ENCODE data around the gene YPEL2.

Gene YPEL2

DNA sequence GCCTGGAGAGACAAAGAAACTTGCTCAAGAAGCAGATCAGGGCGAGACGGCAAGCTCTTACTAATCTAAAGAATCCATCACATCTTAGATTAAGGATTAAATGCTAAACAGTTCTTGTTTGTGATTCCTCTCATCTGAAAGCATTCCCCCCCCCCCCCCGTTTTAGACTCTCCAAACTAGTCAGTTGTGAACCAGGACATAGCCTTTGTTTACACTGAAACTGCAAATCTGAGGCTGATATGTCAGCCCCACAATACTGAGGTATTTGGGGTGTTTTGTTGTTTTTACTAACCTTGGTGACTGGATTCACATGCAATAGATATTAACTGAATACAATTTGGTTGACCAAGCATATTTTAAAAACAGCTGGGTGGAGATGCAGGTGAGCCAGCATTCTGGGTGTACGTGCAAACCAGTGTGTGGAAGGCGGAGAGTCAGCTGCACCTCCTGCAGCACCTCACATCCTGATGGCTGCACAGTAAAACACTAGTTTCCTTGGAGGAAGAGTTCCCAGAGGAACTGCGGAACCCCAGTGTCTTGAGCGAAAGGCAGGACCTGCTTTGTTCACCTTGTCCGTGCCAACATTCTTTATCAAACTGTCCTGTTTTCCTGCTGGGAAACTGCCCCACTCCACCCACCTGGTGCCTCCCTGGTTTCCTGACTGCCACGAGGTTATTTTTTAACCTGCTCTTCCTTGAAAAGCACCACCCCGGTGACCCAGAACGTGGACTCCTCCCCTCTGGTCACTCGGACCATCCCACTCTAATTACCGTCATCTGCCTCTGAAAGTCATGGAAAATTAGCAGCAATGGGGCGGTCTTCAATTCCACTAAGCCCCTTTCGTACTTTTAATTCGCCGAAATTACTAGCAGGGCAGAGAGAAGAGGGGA is 1.2 kb upstream of the YPEL2 start:
- DNase-seq, result peak in 1 of 2 experiments; percentile 19

DNA sequence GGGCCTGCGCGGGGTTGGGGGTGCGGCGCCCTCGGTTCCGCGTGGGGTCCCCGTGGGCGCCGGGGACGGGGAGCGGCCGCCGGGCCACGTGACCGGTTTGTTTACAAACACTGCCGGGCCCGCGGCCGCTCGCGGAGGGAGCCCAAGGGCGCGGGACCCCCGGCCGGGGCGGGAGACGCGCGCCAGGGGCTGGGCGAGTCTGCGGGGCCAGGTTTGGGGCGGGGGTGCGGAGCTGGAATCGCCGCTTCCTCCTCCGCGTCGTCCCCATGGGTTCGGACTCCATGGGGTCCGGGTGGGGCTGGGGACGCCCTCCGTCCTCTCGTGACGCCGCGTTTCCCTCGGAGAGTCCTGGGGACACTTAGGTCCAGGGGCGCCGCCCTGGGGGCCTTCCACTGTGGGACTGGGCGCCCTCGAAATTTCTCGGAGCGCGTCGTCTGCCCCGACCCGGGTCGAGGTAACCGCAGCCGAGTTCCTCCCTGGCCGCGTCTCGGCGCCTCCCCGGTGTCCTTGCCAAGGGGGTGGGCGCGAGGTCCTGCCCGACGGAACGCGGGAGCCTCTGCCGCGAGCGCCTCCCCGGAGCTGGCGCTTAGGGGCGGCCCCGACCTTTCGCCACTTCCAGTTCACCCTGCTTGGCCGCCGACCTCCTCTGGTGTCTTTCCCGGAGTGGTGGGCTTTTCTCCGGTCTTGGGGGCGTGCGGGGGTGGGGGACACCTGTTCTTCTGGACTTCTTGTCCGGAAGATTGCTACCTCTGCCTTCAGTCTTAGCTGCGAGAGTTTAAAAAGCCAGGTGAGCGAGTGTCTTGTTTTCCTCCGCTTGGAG is 684 bp downstream of the YPEL2 start:
- no peak for DNase-seq

DNA sequence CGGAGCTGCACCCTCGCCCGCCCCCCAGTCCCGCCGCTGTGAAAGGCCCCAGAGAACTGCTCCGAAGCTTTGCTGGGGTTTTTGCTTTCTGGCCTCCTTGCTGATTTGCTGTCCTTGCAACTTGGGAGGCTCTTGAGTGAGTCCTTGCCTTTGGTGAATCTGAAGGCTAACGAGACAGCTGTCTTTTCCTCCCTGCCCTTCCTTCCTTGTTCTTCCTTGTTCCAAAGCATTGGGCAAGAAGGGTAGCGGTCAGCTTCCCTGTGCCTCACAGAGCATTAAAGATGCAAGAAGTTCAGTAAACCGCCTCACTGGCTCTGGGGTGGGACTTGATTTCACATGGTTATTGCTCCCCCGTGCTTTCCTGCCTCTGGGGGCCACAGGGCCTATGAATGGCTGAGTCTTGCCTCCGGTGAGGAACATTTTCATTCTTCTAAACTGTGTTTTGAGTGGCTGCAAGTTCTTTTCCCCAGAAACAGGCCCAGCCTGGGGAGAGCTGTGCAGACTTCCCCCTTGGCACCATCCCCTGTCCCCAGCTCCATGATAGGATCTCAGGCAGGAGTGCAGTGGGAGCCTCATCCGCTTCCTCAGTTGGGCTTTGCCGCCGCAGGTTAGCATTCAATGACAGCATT is 1.4 kb downstream of the YPEL2 start:
- DNase-seq, result peak in 1 of 2 experiments; percentile 5

DNA sequence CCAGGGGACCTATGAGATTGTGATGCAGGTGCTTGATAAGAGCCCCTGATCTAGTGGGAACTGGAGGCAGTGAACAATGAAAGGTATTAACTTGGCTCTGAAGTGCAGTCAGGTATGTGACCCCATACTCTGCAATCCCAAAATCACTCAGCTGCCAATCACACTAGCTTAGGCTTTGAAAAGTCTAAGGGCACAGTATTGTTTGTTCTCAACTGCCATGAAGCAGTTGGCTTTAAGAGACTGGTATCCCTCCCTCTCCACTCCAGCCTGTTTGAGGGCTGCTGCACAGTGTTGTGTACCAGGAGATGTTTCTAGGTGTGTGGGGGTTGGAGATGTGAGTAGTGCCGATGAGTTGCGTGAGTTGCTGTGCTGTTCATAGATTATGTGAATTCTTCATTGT is 2.4 kb downstream of the YPEL2 start:
- peak; percentile 31 to 60 for DNase-seq

DNA sequence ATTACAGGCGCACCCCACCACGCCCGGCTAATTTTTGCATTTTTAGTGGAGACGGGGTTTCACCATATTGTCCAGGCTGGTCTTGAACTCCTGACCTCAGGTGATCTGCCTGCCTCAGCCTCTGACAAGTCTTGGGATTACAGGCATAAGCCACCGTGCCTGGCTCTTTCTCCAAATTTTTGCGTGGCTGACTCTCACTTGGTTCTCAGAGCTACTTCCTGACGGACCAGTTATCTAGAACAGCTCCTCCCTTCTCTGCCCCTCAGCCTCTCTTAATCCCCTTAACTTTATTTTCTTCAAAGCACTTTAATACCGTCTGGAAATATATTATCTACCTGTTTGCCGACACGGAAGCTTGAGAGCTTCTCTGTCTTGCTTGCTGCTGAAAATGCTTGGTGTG is 4.2 kb downstream of the YPEL2 start:
- DNase-seq, result no peak

DNA sequence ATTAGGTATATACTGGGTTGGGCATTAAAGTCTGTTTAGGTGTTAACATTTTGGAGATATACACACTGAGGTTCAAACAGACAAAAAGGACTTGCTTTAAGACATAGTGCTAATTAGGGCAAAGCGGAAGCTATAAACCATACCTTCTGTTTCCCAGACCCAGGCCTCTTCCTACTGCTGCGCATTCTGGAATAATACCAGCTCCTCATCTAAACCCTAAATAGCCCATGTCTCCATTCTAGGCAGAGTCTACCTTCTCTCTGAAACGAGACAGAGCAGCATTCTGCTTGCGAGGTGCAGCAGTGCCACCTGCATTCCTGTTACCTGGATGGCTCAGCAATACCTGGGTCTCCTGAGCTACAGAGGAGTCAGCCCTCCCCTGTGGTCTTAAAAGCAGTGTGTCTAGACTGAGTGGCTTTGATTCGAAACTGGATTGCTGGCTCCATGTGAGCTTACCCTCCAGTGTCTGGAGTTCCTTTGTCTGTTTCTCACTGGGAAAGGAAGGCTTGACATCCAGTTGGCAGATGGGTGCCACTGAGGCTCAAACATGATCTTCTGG is 6.4 kb downstream of the YPEL2 start:
- no peak for DNase-seq

DNA sequence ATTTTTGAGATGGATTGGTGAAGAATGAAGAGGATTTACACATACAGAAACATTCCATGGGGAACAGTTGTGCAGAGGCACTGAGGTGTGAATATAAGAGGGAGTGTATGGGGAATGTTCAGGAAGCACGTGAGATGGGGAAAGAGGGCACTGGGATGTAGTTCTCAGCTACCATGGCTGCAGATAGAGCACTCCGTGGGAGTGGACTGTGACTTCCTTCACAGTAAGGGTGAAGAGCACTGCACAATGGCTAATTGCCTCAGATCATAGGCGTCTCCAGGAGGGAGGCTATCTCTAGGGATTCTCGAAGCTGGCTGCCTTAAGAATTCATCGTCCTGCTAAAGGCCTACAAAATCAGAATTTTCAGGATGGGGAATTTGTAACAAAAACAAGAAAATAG is 7.0 kb downstream of the YPEL2 start:
- DNase-seq, result no peak

DNA sequence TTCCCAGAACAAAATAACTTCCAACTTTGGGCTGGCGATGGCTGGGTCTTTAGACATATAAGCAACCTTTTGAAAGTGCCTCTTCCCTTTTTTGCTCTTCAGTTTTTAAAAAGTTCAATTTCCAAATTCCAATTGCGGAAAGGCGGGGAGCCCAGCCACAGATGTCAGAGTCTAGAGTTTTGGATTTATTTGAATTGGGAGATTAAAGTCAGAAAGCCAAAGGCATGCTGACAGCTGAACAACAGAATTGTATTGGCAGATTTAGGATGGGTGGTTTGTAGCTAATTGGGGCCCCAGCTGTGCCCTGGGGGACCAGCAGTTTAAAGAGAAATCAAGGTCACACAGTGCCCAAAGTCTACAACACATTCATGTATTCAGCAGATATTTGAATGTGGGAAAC is 10.5 kb downstream of the YPEL2 start:
- no peak for DNase-seq

DNA sequence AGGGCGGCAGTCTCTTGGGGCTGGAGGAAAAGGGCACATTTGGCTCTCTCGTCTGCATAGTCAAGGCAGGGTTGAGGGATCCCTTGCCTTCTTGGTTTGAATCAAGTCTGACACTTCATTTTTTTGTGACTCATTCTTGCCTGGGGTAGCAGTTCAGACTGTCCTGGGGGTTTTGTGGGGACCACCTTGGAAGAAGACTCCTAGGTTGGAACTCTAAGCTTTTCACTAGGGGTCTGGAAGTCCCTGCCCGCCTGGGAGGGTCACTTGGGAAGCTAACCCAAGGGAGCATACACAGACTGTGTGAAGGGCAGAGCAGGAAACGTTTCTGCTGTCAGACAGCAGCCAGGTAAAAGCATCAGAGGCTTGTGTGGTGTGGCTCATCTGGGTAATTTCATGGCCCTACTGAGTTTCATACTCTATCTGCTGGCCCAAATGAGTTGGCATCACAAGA is 11.3 kb downstream of the YPEL2 start:
- no peak for DNase-seq

DNA sequence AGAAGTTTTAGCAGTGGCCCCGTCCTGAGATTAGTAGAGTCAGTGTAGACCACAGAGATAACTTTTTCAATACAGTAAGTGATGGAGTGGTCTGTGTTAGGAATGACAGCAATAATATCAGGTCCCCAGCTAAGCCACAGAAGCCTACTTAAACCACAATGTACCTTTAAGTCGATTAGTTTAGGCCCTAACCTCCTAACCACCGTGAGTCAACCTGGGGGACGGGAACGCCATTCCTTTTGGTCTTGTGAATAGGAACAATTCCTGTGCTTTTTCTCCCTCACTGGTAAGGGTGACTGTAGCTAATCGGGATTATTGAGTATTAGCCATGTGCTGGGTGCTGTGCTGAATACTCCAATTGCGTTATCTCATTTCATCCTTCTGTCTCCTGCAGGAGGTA is 14.0 kb downstream of the YPEL2 start:
- DNase-seq, result no peak

DNA sequence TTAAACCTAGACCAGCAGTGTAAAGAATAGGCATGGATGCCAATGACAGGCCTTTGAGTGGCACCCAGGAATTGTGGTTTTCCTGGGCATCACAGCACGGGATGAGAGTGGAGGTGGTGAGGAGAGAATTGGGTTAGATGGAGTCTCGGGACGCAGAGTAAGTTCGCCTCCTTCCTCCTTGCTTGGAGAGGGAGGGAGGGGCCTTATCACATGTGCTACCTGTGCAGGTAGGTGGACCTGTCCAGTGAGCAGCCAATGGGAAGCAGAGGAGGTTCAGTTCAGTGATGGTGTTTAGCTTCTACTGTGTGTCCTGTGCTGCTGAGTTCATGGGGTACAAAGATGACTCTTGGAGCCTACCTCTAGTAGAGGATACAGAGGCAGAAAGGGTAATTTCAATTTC is 14.9 kb downstream of the YPEL2 start:
- DNase-seq, result no peak

DNA sequence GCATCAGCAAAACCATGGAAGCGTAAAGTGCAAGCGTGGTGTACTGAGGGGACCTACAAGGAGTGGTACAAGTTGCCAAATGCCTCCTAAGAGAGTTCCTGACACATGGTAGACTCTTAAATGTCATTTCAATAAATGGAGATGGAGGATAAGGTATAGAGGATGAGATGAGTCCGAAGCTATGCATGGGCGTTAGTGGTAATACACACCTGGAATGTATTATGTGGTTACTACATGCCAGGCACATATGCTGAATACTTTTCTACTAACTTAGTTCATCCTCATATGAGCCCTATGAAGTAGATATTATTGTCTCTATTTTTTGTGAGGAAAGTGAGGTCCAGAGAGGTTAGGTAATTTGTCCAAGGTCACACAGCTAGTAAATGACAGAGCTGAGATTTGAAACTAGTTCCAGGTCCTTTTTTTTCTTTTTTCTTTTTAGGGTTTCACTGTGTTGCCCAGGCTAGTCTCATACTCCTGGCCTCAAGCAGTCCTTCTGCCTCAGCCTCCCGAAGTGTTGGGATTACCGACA is 15.5 kb downstream of the YPEL2 start:
- DNase-seq, result no peak

DNA sequence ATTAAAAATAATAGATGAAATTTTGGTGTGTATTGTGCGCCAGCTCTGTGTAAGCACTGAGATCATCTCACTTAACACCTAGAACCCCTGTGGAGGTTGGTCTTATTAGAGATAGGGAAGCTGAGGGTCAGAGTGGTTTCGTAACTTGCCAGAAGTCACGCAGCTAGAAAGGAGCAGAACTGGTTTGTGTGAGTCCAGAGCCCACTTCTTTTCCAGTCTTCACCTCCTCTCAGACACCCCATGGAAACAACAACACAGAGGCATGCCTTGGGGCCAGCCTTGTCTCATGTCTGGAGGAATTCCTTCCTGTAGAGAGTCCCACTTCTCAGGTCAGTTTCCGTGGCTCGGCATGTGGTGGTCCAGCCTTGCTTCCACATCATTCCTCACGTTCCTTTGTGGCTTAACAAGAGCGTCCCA is 16.5 kb downstream of the YPEL2 start:
- no peak for DNase-seq

DNA sequence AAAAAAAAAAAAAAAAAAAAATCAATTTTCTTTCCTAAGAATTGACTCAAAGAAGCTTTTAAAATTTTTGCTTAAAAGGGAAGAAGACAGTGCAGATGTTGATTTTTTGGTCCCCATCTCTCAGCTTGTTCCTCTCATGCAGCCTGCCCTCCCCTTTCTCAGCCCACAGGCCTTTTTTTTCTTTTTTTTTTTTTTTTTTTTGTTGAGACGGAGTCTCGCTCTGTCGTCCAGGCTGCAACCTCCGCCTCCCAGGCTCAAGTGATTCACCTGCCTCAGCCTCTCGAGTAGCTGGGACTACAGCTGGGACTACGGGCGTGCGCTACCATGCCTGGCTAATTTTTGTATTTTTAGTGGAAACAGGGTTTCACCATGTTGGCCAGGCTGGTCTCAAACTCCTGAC is 17.7 kb downstream of the YPEL2 start:
- DNase-seq, result no peak

DNA sequence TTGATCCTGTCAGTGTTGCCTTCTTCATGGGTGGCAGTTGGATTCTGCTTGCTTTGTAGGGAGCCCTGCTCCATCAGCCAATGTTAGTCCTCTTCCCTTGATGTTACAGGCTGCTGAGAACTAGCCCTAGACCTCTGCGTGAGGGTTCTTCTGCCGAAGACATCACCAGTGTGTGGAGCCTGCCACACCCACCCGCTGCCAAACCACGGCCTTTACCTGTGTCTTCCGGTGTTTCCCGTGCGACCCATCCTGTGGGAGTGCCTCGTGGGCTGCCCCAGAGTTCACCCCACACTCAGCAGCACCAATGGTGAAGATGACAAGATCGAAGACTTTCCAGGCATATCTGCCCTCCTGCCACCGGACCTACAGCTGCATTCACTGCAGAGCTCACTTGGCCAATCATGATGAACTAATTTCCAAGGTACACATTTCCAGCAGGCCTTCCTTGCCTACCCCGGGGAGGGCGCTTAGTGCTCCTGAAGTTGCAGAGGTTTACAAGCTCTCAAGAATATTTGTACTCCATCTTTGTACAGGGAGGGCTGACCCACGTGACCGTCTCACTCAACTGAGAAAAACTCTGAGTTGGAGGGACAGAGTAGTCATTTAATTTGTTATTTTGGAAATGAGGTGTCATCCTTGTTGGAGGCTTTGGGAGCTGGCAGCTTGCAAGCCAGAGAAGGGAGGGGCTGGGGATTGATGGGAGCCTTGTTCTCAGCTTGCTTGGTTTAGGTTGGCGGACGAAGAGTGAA is 21.8 kb downstream of the YPEL2 start:
- DNase-seq, result no peak

DNA sequence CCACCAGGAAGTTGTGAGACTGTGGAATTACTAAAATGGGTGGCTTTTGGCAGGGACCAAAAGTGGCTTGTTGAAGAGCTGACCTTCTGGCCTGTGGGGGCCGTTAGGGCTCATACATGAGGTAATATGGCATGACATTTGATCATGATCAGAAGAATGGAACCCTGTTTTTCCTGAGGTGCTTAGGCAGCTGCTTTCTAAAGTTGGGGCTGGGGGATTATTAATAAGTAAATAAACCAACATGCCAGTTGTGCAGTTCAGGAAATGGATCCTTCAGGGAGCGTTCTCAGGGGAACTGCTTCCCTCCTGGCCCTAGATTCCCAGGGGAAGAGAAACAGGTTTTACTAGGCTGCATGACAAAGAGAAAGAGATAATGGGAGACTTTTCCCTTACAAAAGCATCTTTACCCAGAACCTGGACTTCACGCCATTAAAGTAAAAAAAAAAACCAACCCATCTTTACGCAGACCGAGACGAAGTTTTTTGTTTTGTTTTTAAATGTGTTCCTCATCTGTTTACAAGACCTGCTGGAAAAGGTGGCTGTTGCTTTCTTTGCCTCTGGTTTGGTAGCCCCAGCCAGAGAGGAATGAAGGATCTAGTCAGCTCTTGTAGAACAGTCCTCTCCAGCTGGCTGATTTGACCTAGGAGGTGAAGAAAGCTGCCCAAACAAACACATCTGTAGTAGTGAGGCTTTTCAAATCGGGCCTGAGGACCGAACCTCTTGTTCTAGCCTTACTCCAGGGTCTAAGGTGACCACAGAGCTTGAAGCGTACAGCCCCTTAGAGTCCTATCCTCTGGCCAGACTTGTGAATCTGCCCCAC is 22.7 kb downstream of the YPEL2 start:
- no peak for DNase-seq

DNA sequence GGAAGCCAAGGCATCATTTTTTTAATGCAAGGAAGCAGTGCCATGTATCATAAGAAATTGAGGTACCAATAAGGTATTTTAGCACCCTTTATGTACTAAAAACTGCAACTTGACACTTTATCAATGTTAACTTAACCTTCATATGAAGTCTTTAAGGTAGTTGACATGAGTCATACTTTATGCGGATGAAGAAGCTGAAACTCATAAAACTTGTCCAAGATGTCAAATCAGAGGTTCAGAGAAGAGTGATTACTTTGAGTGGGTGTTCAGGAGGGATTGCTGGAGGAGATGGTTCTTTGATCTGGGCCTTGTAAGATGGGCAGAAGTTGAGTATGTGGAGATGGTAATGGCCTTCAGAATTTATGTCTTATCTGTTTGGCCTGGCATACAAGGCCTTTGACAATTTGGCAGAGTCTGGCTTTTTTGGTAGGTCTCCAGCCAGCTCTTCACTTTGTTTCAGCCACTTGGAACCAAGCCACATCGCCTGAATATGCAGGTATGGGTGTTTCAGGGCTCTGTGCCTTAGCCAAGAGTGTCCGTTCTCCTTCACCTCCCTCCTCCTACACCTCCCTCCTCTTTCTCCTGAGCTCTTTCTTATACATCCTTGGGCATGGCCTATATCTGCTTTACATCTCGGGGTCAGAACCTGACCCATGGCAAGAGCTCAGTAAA is 23.7 kb downstream of the YPEL2 start:
- DNase-seq, result no peak

DNA sequence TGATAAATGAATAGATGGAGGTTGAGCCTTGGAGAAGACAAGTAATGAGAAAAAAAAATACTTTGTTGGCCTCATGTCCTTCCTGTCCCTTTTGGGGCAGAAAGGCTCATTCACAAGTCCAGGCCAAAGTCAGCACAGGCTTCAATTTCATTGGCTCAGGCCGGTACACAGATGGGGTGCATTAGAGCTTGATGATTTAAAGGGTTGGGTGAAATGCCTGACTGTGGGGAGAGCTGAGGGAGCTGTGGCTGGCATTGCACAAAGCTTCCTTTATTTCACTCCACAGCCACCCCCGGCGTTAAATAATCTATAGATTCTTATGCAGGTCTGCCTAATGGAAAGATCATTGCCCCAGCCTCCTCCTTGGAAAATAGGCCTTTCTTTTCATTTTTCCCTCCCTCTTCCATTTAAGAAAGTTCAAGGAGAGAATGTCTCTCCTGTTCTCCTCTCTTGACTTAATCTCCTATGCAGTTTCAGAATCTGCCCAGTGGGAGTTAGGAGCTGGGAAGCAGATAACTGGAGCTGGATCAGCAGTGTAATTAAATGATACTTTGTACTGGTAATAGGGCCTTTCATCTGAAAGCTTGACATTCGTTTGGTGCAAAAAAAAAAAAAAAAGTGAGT is 24.4 kb downstream of the YPEL2 start:
- no peak for DNase-seq

DNA sequence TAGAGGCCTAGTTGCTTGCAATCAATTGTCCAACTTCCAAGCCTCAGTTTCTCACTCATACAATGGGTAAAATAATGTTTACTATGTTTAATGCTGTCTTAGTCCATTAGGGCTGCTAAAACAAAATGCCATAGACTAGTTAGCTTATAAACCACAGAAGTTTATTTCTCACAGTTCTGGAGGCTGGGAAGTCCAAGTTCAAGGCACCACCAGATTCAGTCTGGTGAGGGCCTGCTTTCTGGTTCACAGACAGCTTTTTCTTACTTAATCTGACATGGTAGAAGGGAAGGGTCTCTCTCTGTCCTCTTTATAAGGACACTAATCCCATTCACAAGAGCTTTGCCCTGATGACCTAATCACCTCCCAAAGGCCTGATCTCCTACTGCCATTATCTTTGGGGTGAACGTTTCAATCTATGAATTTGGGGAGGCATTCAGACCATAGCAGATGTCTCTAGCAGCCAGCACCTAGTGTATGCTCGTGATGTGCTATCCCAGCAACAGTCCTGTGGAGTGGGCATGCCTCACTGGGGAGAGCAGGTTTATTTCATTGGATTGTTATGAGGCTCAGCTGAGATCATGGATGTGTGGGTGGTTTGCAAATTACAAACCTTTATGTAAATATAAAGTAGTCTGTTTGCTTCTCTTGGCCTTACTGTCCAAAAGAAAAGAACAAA is 25.2 kb downstream of the YPEL2 start:
- DNase-seq, result no peak
